ENCODE data around the gene WIPI1.
"Not testable (repeated sequence)": the region's sequence is repeated elsewhere in the genome, so short reads cannot be mapped to it uniquely, and the experiment has no call there.

The WIPI1 gene, protein sequence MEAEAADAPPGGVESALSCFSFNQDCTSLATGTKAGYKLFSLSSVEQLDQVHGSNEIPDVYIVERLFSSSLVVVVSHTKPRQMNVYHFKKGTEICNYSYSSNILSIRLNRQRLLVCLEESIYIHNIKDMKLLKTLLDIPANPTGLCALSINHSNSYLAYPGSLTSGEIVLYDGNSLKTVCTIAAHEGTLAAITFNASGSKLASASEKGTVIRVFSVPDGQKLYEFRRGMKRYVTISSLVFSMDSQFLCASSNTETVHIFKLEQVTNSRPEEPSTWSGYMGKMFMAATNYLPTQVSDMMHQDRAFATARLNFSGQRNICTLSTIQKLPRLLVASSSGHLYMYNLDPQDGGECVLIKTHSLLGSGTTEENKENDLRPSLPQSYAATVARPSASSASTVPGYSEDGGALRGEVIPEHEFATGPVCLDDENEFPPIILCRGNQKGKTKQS

DNA sequence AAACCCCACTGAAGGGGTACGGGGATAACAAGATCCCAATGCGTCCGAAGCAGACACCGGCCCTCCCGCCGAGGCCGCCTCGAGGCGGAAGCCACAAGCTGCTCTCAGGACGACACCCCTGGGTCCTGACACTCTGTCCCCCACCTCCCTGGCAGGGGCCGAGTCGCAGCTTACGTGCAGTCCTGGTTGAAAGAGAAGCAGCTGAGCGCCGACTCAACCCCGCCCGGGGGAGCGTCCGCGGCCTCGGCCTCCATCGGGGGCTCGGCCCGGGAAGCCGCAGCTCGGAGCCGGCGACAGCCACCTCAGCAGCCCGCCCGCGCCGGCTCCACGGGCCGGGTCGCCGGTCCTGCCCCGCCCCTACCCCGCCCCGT, at the start of gene WIPI1:
TSS of gene WIPI1 (minus strand) at position 329 of the 371 bp plus-strand sequence. CDS start at position 254, 75 bp downstream.
- no peak for DNase-seq (ENCODE audit: low read depth)

DNA sequence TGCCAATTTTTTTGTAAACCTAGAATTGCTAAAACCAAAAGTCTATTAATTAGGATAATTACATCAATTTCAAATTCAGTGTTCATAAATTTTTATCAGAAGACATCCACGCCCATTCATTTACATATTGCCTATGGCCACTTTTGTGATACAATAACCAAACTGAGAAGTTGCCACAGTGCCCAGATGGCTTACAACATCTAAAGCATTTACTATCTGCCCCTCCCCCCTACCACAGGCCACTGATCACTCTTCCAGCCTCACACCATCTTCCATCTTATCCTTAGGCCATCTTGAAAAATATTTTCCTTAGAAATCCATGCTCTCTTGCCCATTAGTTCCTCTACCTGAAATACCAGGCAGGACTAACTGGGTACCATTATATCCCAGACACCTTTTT, 48.7 kb upstream of the WIPI1 start:
- DNase-seq (ENCODE audit: low read depth), result no peak

DNA sequence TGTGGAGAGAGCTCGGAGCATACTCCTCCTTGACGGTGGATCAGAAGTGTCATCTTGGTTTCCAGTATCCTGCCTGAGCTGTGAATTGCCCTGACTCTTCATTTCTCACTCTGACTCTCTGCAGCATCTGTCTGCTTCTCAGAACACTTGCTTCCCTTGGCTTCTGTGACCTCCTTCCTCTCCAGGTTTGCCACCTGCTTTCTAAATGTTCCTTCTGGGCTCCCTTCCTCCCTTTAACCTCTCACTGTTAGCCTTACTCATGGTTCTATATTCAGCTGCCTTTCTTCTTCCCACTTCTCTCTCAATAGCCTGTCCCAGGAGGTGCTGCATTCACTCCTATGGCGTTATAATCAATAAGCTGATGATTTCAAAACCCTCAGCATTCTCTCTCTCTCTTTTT, 43.8 kb upstream of the WIPI1 start:
- DNase-seq (ENCODE audit: low read depth), result no peak

- DNase-seq (ENCODE audit: low read depth), result no peak
Observed at GRCh38 chr17:68499587-68499986, 42.3 kb upstream of the WIPI1 start.

GRCh38 chr17:68498479-68499326, 41.4 kb upstream of the WIPI1 start:
- no peak for DNase-seq (ENCODE audit: low read depth)

GRCh38 chr17:68497885-68498319, 40.6 kb upstream of the WIPI1 start:
- no peak for DNase-seq (ENCODE audit: low read depth)

- DNase-seq (ENCODE audit: low read depth), result no peak
Observed at GRCh38 chr17:68495081-68495480, 37.8 kb upstream of the WIPI1 start.

- not testable (repeated sequence) for DNase-seq (ENCODE audit: low read depth)
Observed at GRCh38 chr17:68492394-68493054, 35.2 kb upstream of the WIPI1 start.

- no peak for DNase-seq (ENCODE audit: low read depth)
Observed at GRCh38 chr17:68491381-68492231, 34.3 kb upstream of the WIPI1 start.

DNA sequence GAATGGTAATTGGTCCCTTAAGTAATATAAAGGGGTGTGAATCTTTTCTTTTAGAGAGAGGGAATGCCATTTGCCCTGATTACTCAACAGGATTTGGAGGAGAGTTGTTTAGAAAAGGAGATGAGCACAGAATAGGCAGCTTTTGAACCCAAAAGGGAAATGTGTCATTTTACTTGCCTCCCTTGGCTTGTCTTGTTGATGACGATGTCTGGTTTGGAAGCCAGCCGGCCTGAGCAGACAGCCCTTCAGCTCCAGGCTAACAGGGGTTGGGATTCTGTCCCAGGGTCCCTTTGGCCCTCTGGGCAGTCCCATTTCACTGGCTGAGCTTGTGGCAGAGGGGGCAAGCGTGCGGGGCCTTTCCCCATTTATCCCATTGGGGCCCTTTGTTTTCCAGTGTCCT, 32.6 kb upstream of the WIPI1 start:
- DNase-seq (ENCODE audit: low read depth), result no peak

- DNase-seq (ENCODE audit: low read depth), result no peak
Observed at GRCh38 chr17:68484458-68484857, 27.2 kb upstream of the WIPI1 start.

- DNase-seq (ENCODE audit: low read depth), result no peak
Observed at GRCh38 chr17:68482576-68483041, 25.3 kb upstream of the WIPI1 start.

- DNase-seq (ENCODE audit: low read depth), result no peak
Observed at GRCh38 chr17:68480885-68481284, 23.6 kb upstream of the WIPI1 start.

GRCh38 chr17:68470961-68471360, 13.7 kb upstream of the WIPI1 start:
- DNase-seq (ENCODE audit: low read depth), result no peak

GRCh38 chr17:68468788-68469187, 11.5 kb upstream of the WIPI1 start:
- DNase-seq (ENCODE audit: low read depth), result no peak

DNA sequence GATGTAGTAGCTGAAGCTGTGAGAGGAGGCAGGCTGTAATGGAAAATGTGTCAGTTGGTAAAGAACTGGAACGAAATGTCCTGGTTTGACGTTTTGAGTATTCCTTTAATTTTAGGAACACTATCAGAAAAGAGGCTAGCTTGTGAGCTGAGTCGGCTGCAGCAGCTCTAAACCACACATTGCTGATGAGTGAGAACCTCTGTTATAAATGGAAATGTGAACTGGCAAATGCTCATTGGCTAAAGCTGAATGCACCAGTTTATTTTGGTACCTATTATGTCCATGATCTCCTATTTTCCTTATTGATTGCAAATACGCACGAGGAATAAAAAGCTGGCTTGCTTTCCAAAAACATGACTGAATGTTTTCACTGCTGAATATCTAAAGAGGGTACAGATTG, 11.0 kb upstream of the WIPI1 start:
- no peak for DNase-seq (ENCODE audit: low read depth)

- DNase-seq (ENCODE audit: low read depth), result no peak
Observed at GRCh38 chr17:68463211-68464019, 6.1 kb upstream of the WIPI1 start.

DNA sequence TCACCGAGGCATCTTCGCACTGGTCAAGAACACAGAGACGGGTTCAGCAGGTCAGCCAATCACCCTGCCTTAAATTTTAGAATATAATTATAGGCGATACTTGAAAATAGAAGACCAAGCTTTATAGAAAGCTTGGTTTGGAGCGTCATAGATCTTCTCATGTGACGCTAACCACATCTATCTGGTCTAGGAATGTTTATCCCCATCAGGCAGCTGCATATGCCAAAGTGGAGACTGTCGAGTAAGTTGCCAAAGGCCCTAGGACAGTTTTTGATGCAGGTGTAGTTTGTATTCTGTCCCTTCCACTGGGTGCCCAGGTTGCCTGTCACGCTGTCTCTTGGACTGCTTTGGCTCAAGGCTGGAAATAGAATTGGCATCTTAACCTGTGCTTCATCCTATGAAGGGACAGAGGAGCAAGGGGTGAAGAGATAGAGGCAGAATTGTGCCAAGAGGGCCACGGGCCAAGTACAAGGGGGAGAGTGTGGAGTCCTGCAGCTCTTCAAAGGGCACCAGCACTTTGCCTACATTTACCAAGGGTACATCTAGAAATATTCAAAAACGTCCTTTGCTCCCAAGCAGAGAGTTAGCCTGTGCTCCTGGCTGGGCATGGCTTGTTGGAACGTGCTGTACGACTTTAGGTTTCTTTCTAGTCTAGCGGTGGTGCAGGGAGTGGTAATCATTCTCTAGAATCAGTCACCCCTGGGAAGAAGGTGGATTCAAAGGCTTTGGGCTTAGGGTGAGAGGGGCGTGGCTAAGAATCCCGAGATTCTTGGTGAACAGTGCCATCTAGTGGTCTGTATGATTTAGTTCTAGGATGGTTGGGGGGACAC, 5.3 kb upstream of the WIPI1 start:
- DNase-seq (ENCODE audit: low read depth), result peak; percentile 35

- no peak for DNase-seq (ENCODE audit: low read depth)
Observed at GRCh38 chr17:68461589-68461988, 4.3 kb upstream of the WIPI1 start.

- DNase-seq (ENCODE audit: low read depth), result no peak
Observed at GRCh38 chr17:68461122-68461539, 3.8 kb upstream of the WIPI1 start.
